HCT116 (cell line): ENCODE measurements around the gene NIPAL4. TPM values are rescaled to one million over a fixed set of nuclear protein-coding genes. Genes with fewer than 3 reads are reported as not detected.

Source experiments
- ATAC-seq: fragments of 200-7000 bp; cut with Tn5 transposase; 2 replicates; pipeline ENCODE4 v1.9.1; 2020; ENCODE audit warnings: mild to moderate bottlenecking, moderate library complexity
- BruUV-seq: library from RNA; stranded (reverse); fragments of 400-500 nt; replicated peaks from 2 replicates; lab custom pipeline; 2021; lab: Mats Ljungman, UMichigan
- CTCF ChIA-PET: fragments of 300-600 bp; sonication (Branson Sonifier 250); formaldehyde crosslinking; loops from one replicate; lab custom pipeline; 2021; ENCODE audit warnings: antibody characterized with exemption; lab: Charles Lee
- POLR2A ChIA-PET: fragments of 300-600, 350-600 bp; sonication (Branson Sonifier 250); formaldehyde crosslinking; loops from one replicate; lab custom pipeline; 2021; ENCODE audit warnings: antibody characterized with exemption; lab: Charles Lee
- RAD21 ChIA-PET, 2 experiments: fragments of 300-600 bp; sonication (Branson Sonifier 250); formaldehyde crosslinking; loops; one replicate each; lab custom pipeline; 2023; ENCODE audit warnings: low total read pairs in 2 of 2; ENCODE audit not compliant: uncharacterized antibody in 2 of 2, unreplicated experiment in 2 of 2, low non-redundant PET in 1 of 2; lab: Charles Lee
- DNase-seq: peaks from one replicate; pipeline ENCODE4 v3.0.0-alpha.2; 2010; ENCODE audit warnings: low read depth, low spot score
- H2AFZ ChIP-seq: fragments of 200-600 bp; shearing (Covaris generic), sonication (generic); 2 replicates; pipeline ENCODE4 v1.6.1; 2017; ENCODE audit warnings: low read depth, mixed run types, mixed read lengths, antibody characterized with exemption, low read length; ENCODE audit not compliant: poor library complexity, severe bottlenecking
- H3K27ac ChIP-seq: 2 replicates; pipeline ENCODE4 v1.5.1; 2012; ENCODE audit warnings: low read depth, low read length
- H3K27me3 ChIP-seq: fragments of 200-600 bp; sonication (generic); 2 replicates; pipeline ENCODE4 v1.6.1; 2016; ENCODE audit warnings: mixed run types, low read length, mixed read lengths; ENCODE audit not compliant: insufficient read depth
- H3K36me3 ChIP-seq, 2 experiments: fragments of 200-500 bp in 1 of 2; fragments of 200-600 bp in 1 of 2; sonication (Bioruptor generic) in 1 of 2; sonication (generic) in 1 of 2; 2 replicates each; pipeline versions ENCODE4 v1.5.1 to v1.6.1; 2014 to 2016; ENCODE audit warnings: low read length in 2 of 2, inconsistent platforms in 1 of 2, mixed read lengths in 1 of 2, mixed run types in 1 of 2; ENCODE audit not compliant: insufficient read depth in 2 of 2, control insufficient read depth in 1 of 2
- H3K4me1 ChIP-seq, 2 experiments: fragments of 200-600 bp in 1 of 2; sonication (generic) in 1 of 2; 2 replicates each; pipeline versions ENCODE4 v1.5.1 to v1.6.1; 2012 to 2017; ENCODE audit warnings: low read length in 2 of 2, inconsistent platforms in 1 of 2, mild to moderate bottlenecking in 1 of 2, mixed read lengths in 1 of 2, mixed run types in 1 of 2, moderate library complexity in 1 of 2; ENCODE audit not compliant: insufficient read depth in 2 of 2, control insufficient read depth in 1 of 2
- H3K4me2 ChIP-seq: fragments of 200-600 bp; sonication (generic); 2 replicates; pipeline ENCODE4 v1.6.1; 2017; ENCODE audit warnings: mixed run types, low read length, mixed read lengths
- H3K4me3 ChIP-seq, 2 experiments: fragments of 200-600 bp in 1 of 2; sonication (generic) in 1 of 2; replicated peaks in 1 of 2; 2 replicates each; pipeline ENCODE4 v1.5.1; 2011 to 2016; ENCODE audit warnings: low read length in 2 of 2, control low read depth in 1 of 2, low read depth in 1 of 2, mild to moderate bottlenecking in 1 of 2, mixed read lengths in 1 of 2, mixed run types in 1 of 2
- H3K79me2 ChIP-seq: fragments of 200-600 bp; sonication (generic); 2 replicates; pipeline ENCODE4 v1.6.1; 2017; ENCODE audit warnings: mild to moderate bottlenecking, mixed run types, low read length, moderate library complexity, mixed read lengths; ENCODE audit not compliant: insufficient read depth
- H3K9ac ChIP-seq: fragments of 200-600 bp; sonication (generic); 2 replicates; pipeline ENCODE4 v1.6.1; 2016; ENCODE audit warnings: low read length, mixed read lengths
- H3K9me2 ChIP-seq: fragments of 200-600 bp; sonication (generic), shearing (Covaris generic); 2 replicates; pipeline ENCODE4 v1.6.1; 2017; ENCODE audit warnings: mixed run types, mild to moderate bottlenecking, moderate library complexity; ENCODE audit not compliant: insufficient read depth
- H3K9me3 ChIP-seq, 2 experiments: fragments of 200-500 bp in 1 of 2; fragments of 200-600 bp in 1 of 2; sonication (Bioruptor generic) in 1 of 2; sonication (generic) in 1 of 2; 2 replicates each; pipeline ENCODE4 v1.6.1; 2014 to 2017; ENCODE audit warnings: low read length in 2 of 2, mixed read lengths in 2 of 2, inconsistent platforms in 1 of 2, low read depth in 1 of 2, mild to moderate bottlenecking in 1 of 2, mixed run types in 1 of 2, moderate library complexity in 1 of 2; ENCODE audit not compliant: control insufficient read depth in 1 of 2, insufficient read depth in 1 of 2
- H4K20me1 ChIP-seq: fragments of 200-600 bp; sonication (generic), shearing (Covaris generic); 2 replicates; pipeline ENCODE4 v1.6.1; 2017; ENCODE audit warnings: mixed run types, mild to moderate bottlenecking, moderate library complexity; ENCODE audit not compliant: insufficient read depth
- ATF3 ChIP-seq: IDR thresholded peaks from 2 replicates; pipeline ENCODE4 v1.6.1; 2012
- CBX3 ChIP-seq: IDR thresholded peaks from 2 replicates; pipeline ENCODE4 v1.6.1; 2012; ENCODE audit warnings: low read depth
- CEBPB ChIP-seq: IDR thresholded peaks from 2 replicates; pipeline ENCODE4 v1.6.1; 2012; ENCODE audit warnings: low read depth
- ELF1 ChIP-seq: IDR thresholded peaks from 2 replicates; pipeline ENCODE4 v1.6.1; 2012; ENCODE audit warnings: low read depth, borderline replicate concordance
- EZH2 ChIP-seq: fragments of 200-600 bp; sonication (generic); IDR thresholded peaks from 2 replicates; pipeline ENCODE4 v1.6.1; 2017; ENCODE audit warnings: antibody characterized with exemption, mixed run types
- EZH2phosphoT487 ChIP-seq: fragments of 200-600 bp; IDR thresholded peaks from 2 replicates; pipeline ENCODE4 v1.6.1; 2018; ENCODE audit warnings: antibody characterized with exemption, borderline replicate concordance
- JUND ChIP-seq: IDR thresholded peaks from 2 replicates; pipeline ENCODE4 v1.6.1; 2012
- POLR2A ChIP-seq: IDR thresholded peaks from 2 replicates; pipeline ENCODE4 v1.7.0; 2011; ENCODE audit warnings: borderline replicate concordance; ENCODE audit not compliant: insufficient read depth, insufficient read length; ENCODE audit errors: extremely low read depth
- REST ChIP-seq: IDR thresholded peaks from 2 replicates; pipeline ENCODE4 v1.6.1; 2012; ENCODE audit warnings: low read depth
- SIN3A ChIP-seq: IDR thresholded peaks from 2 replicates; pipeline ENCODE4 v1.6.1; 2012; ENCODE audit warnings: low read depth
- TCF7L2 ChIP-seq: IDR thresholded peaks from 2 replicates; pipeline ENCODE4 v1.7.0; 2011; ENCODE audit warnings: borderline replicate concordance, inconsistent platforms; ENCODE audit not compliant: insufficient read depth, insufficient read length; ENCODE audit errors: extremely low read depth
- YY1 ChIP-seq: IDR thresholded peaks from 2 replicates; pipeline ENCODE4 v1.6.1; 2011; ENCODE audit warnings: low read length, low read depth, moderate library complexity, mild to moderate bottlenecking; ENCODE audit not compliant: insufficient replicate concordance; ENCODE audit errors: extremely low read depth
- ZFX ChIP-seq: fragments of 450-650 bp; IDR thresholded peaks from 2 replicates; pipeline ENCODE4 v1.6.1; 2017
- ZNF274 ChIP-seq: fragments of 200-500 bp; sonication (Bioruptor generic); IDR thresholded peaks from 2 replicates; pipeline ENCODE4 v1.6.1; 2014; ENCODE audit warnings: mild to moderate bottlenecking, low read depth, low read length, inconsistent platforms
- intact Hi-C: fragments of 100-400 bp; cut with micrococcal nuclease; formaldehyde crosslinking; loops from 2 replicates; pipeline ENCODE4 v1.10.0; 2022
- total RNA-seq: library from RNA; stranded (reverse); gene quantifications from one replicate; pipeline ENCODE4 v1.2.1, GENCODE V29; 2021; ENCODE audit not compliant: unreplicated experiment

The NIPAL4 gene
- total RNA-seq, 1 experiment from 2014 or later, result 0.12 TPM

GRCh38 chr5:157520911-157521703 is 61.1 kb downstream of the NIPAL4 start (continued):
- TF ChIP-seq TCF7L2 (no peak), POLR2A (no peak), CBX3 (no peak), ELF1 (no peak), REST (no peak), ZNF274 (no peak)
- TF ChIP-seq, all 23 proteins: peak for 0

DNA sequence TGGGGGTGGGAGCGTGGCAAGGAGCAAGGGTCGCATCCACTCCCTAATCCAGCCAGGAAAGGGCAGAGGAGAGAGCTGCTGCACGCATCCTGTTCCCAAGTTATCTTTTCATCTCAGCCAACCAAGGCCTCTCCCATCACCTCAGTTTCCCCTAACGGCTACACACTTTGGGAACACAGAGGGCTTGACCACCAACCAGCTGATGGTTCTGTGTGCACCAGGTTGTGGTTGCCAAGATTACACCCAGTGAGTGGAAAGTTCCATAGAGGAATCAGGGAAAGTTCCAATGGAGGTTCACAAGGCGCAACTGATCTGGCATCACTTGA is 61.7 kb downstream of the NIPAL4 start:
- Histone ChIP-seq H3K27me3 (no peaks in the 10 kb centered on the region), H3K4me1 (peaks cover 0 to 13% of the 10 kb centered on the region in 2 experiments; a peak in 2 of 4 replicates), H4K20me1 (no peaks in the 10 kb centered on the region), H3K79me2 (peaks cover 8% of the 10 kb centered on the region; the same call in 1 of the 2 replicates), H3K9me2 (no peaks in the 10 kb centered on the region), H3K27ac (no peak overlapping the region), H3K4me2 (no peak overlapping the region), H3K9me3 (no peaks in the 10 kb centered on the region), H3K9ac (no peak overlapping the region), H2AFZ (no peak overlapping the region), H3K36me3 (peaks cover 7% of the 10 kb centered on the region in 2 experiments; a peak in 1 of 4 replicates), H3K4me3 (no peak overlapping the region)
- intact Hi-C loops, result no loop called here
- RAD21 ChIA-PET, result no interaction called here
- ATAC-seq (no peak), DNase-seq (no peak)
- CTCF ChIA-PET, result no interaction called here
- POLR2A ChIA-PET, result no interaction called here
- BruUV-seq, result no TSS peak
- TF ChIP-seq SIN3A, result no peak
- TF ChIP-seq CEBPB, result no peak
- TF ChIP-seq ELF1, result no peak
- TF ChIP-seq REST, result no peak
- TF ChIP-seq EZH2, result no peak
- no peak for TF ChIP-seq CBX3
- no peak for TF ChIP-seq JUND
- no peak for TF ChIP-seq YY1
- no peak for TF ChIP-seq EZH2phosphoT487
- TF ChIP-seq ATF3, result no peak
- TF ChIP-seq ZFX, result no peak
- no peak for TF ChIP-seq TCF7L2
- TF ChIP-seq, all 23 proteins: peak for 0
